Retinal pigment epithelial cell (primary cell): Measurements from ENCODE around the gene OBP2A.

Experiments
- DNase-seq: peaks from one replicate; pipeline ENCODE4 v3.0.0-alpha.2; 2010; ENCODE audit warnings: low read depth
- H3K4me3 ChIP-seq: 2 replicates; pipeline ENCODE4 v1.5.1; 2011; ENCODE audit warnings: mild to moderate bottlenecking, low read length, control low read depth, moderate library complexity
- TF ChIP-seq, protein P1 (sequence below): conservative IDR thresholded peaks from 2 replicates; pipeline ENCODE4 v1.5.1; 2011; ENCODE audit warnings: low read depth, low read length, control low read depth, inconsistent platforms

Gene OBP2A

DNA sequence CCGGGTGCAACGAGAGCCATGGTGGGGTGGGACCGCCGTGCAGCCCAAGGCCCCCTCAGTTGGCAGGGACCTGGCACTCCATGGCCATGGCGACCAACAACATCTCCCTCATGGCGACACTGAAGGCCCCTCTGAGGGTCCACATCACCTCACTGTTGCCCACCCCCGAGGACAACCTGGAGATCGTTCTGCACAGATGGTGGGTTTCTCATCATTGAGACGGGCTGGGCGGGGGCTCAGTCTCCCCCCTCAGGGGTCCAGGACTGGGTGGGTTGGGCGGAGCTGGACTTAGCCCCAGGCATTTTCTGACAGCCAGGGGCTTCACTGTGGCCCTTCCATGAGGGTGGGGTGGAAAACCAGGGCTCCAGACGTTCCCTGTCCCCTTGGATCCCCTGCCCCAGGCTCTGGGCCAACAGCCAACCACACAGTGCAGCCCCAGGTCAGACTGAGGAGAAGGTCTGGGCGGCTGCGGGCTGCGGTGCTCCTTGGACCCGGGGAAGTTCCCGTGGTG is 16.4 kb downstream of the OBP2A start:
- TF ChIP-seq, protein P1, sequence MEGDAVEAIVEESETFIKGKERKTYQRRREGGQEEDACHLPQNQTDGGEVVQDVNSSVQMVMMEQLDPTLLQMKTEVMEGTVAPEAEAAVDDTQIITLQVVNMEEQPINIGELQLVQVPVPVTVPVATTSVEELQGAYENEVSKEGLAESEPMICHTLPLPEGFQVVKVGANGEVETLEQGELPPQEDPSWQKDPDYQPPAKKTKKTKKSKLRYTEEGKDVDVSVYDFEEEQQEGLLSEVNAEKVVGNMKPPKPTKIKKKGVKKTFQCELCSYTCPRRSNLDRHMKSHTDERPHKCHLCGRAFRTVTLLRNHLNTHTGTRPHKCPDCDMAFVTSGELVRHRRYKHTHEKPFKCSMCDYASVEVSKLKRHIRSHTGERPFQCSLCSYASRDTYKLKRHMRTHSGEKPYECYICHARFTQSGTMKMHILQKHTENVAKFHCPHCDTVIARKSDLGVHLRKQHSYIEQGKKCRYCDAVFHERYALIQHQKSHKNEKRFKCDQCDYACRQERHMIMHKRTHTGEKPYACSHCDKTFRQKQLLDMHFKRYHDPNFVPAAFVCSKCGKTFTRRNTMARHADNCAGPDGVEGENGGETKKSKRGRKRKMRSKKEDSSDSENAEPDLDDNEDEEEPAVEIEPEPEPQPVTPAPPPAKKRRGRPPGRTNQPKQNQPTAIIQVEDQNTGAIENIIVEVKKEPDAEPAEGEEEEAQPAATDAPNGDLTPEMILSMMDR, result no peak
- H3K4me3 ChIP-seq, result no peak overlapping the region
- DNase-seq, result no peak

DNA sequence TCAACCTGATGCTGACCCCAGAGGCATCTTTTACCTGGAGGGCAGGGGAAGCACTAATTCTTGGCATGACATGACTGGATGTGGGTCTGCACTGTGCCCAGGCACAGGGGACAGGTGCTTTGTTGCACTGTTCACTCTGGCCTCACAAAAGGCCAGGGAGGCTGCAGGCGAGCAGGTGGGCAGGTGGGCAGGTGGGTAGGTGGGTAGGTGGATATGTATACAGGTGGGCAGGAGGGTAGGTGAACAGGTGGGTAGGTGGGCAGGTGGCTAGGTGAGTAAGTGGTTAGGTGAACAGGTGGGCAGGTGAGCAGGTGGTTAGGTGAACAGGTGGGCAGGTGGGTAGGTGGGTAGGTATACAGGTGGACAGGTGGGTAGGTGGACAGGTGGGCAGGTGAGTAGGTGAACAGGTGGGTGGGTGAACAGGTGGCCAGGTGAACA is 17.1 kb downstream of the OBP2A start:
- DNase-seq, result no peak
- TF ChIP-seq, protein P1, result no peak
- H3K4me3 ChIP-seq, result no peak overlapping the region

DNA sequence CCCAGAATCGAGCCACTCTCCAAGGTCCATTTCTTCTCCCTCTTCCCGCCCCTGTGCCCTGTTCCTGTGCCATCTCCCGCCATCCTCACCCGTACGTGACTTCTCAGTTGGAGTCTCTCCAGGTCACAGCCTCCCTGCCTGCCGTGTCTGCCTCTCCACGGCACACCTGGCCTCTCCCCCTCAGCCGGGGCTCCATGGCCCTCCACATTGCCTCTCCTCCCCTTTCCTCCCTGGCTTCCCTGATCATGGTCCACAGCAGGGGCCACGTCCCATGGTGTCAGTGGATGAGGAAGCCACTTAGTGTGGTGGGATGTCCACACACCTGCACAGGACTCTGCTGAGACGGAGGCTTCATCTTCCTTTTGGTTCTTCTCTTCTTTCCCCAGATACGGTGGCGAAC is 17.9 kb downstream of the OBP2A start:
- H3K4me3 ChIP-seq, result no peak overlapping the region
- no peak for DNase-seq
- TF ChIP-seq, protein P1, result no peak

DNA sequence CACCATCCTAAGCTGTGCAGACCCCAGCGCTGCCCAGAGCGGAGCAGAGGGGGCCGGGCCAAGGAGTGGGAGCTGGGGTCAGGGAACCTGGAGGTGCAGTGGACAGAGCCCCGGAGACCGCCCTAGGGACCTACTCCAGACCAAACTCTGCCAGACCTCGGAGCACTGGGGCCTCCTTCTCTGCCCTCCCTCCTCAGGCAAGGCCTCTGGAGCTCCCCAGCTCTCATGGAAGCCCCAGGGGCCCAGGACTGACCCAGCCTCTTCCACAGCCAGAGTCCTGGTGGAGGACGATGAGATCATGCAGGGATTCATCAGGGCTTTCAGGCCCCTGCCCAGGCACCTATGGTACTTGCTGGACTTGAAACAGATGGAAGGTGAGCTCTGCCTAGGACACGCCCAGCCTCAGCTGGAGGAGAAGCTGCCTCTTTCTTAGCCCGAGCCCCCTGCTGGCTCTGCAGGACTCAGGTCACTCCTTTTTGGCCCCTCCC is 19.3 kb downstream of the OBP2A start:
- no peak for DNase-seq
- H3K4me3 ChIP-seq, result no peak overlapping the region
- TF ChIP-seq, protein P1, result no peak

DNA sequence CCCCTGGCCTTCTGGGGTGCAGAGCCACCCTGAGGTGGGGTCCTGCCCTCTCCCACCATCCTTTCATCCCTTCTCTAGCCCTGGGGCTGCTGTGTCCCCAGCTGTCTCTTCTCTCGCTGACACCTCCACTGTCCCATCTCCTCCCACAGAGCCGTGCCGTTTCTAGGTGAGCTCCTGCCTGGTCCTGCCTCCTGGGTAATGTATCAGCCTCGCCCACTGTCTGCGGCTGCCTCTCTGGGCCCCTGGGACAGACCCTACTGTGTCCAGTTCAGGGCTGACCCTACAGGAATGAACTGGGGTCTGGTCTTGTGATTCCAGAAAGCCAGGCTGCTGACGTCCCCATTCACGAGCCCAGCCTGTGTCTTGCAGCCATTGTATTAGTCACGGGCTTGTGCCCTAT is 19.7 kb downstream of the OBP2A start:
- no peak for DNase-seq
- TF ChIP-seq, protein P1, result no peak
- H3K4me3 ChIP-seq, result no peak overlapping the region

DNA sequence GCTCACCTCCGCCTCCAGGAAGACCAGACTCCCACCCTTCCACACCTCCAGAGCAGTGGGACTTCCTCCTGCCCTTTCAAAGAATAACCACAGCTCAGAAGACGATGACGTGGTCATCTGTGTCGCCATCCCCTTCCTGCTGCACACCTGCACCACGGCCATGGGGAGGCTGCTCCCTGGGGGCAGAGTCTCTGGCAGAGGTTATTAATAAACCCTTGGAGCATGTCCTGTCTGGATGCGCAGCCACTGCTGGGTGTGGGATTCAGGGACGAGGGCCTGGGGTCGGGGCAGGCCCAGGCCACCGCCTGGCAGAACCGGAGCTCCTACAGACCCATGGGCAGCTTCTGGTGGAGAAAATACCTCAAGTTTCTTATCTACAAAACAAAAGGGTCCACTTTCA is 20.6 kb downstream of the OBP2A start:
- DNase-seq, result no peak
- TF ChIP-seq, protein P1, result no peak
- H3K4me3 ChIP-seq, result no peak overlapping the region

DNA sequence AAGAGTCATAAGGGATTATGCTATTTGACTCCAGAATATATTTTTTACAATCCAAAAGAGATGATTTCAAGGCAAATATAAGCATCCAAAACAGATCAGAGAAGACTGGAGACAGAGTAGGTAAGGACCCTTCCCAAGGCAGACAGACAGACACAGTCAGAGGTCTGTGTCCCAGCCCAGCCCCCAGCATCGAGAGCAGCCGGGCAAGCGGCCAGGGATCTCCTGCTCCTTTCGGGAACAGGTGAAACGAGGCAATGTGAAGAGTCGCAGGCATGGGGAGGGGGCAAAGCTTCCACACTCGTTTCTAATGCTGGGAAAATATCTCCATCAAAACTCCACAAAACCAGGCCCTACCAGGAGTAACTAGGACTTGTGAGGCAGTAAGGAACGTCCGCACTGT is 21.4 kb downstream of the OBP2A start:
- H3K4me3 ChIP-seq, result no peak overlapping the region
- DNase-seq, result no peak
- TF ChIP-seq, protein P1, result no peak
